Limb (tissue), 2 donors: Measurements from ENCODE around the gene APBB2.

Experiments
- DNase-seq, 2 donors: peaks; one replicate each; pipeline ENCODE4 v3.0.0-alpha.2; 2016; ENCODE audit errors: extremely low spot score in 2 of 2

The APBB2 gene

GRCh38 chr4:40874331-40874730 is 340.0 kb downstream of the APBB2 start:
- DNase-seq: no peak

- DNase-seq: no peak
Measured at GRCh38 chr4:40871695-40872250, 342.6 kb downstream of the APBB2 start.

GRCh38 chr4:40870150-40870549 is 344.2 kb downstream of the APBB2 start:
- no peak for DNase-seq

- no peak for DNase-seq
Measured at GRCh38 chr4:40865696-40866095, 348.6 kb downstream of the APBB2 start.

GRCh38 chr4:40864531-40864930 is 349.8 kb downstream of the APBB2 start:
- DNase-seq: no peak

GRCh38 chr4:40858962-40859361 is 355.4 kb downstream of the APBB2 start:
- no peak for DNase-seq

- DNase-seq: no peak
Measured at GRCh38 chr4:40857956-40858355, 356.4 kb downstream of the APBB2 start.

GRCh38 chr4:40856840-40857362 is 357.4 kb downstream of the APBB2 start:
- peak; percentile 60 to 87 for DNase-seq

- DNase-seq: no peak
Measured at GRCh38 chr4:40856277-40856839, 358.0 kb downstream of the APBB2 start.

GRCh38 chr4:40850496-40850895 is 363.8 kb downstream of the APBB2 start:
- no peak for DNase-seq

GRCh38 chr4:40848940-40849339 is 365.4 kb downstream of the APBB2 start:
- no peak for DNase-seq

- DNase-seq: no peak
Measured at GRCh38 chr4:40848251-40848650, 366.1 kb downstream of the APBB2 start.

GRCh38 chr4:40846532-40846931 is 367.8 kb downstream of the APBB2 start:
- no peak for DNase-seq

- DNase-seq: peak in 1 of 2 donors; percentile 53
Measured at GRCh38 chr4:40845154-40845835, 369.0 kb downstream of the APBB2 start.

GRCh38 chr4:40844261-40844660 is 370.1 kb downstream of the APBB2 start:
- no peak for DNase-seq

- DNase-seq: no peak
Measured at GRCh38 chr4:40843696-40844095, 370.6 kb downstream of the APBB2 start.

- DNase-seq: no peak
Measured at GRCh38 chr4:40842725-40843423, 371.5 kb downstream of the APBB2 start.

- no peak for DNase-seq
Measured at GRCh38 chr4:40842318-40842717, 372.0 kb downstream of the APBB2 start.

GRCh38 chr4:40840985-40841571 is 373.3 kb downstream of the APBB2 start:
- DNase-seq: peak in 1 of 2 donors; percentile 69

GRCh38 chr4:40840255-40840984 is 373.9 kb downstream of the APBB2 start:
- no peak for DNase-seq

- DNase-seq: no peak
Measured at GRCh38 chr4:40838742-40839141, 375.6 kb downstream of the APBB2 start.
